IMR-90 (cell line): Measurements from ENCODE around the gene TMEM117. TPM values are rescaled to one million over a fixed set of nuclear protein-coding genes. Genes with fewer than 3 reads are reported as not detected.

Experiments used
- ATAC-seq: fragments of 200-7000 bp; cut with Tn5 transposase; 2 replicates; pipeline ENCODE4 v1.9.1; 2020; ENCODE audit warnings: low read depth, mild to moderate bottlenecking, moderate library complexity
- BruUV-seq: library from RNA; stranded (reverse); fragments of 400-500 nt; replicated peaks from 2 replicates; lab custom pipeline; 2021; lab: Mats Ljungman, UMichigan
- CTCF ChIA-PET: fragments of 300-600 bp; formaldehyde crosslinking; extraction: SDS; loops from one replicate; lab custom pipeline; 2021; ENCODE audit warnings: antibody characterized with exemption; lab: Yijun Ruan, JAX
- POLR2A ChIA-PET: fragments of 300-600 bp; sonication (Branson Sonifier 250); formaldehyde crosslinking; loops from one replicate; lab custom pipeline; 2022; ENCODE audit warnings: antibody characterized with exemption; ENCODE audit not compliant: unreplicated experiment; lab: Charles Lee
- DNase-seq: peaks from one replicate; pipeline ENCODE4 v3.0.0; 2013
- H2AFZ ChIP-seq: replicated peaks from 2 replicates; pipeline ENCODE3; 2013; ENCODE audit warnings: low read length, mild to moderate bottlenecking; ENCODE audit not compliant: poor library complexity
- H2AK5ac ChIP-seq: 2 replicates; pipeline ENCODE4 v1.6.1; 2013; ENCODE audit warnings: low read depth, low read length, inconsistent platforms
- H2AK9ac ChIP-seq: replicated peaks from 2 replicates; pipeline ENCODE3; 2013; ENCODE audit warnings: mild to moderate bottlenecking, low read depth, low read length, moderate library complexity; ENCODE audit not compliant: poor library complexity
- H2BK120ac ChIP-seq: 2 replicates; pipeline ENCODE4 v1.6.1; 2013; ENCODE audit warnings: low read depth, low read length, inconsistent platforms
- H2BK15ac ChIP-seq: 3 replicates; pipeline ENCODE4 v1.6.1; 2013; ENCODE audit warnings: low read depth, low read length, inconsistent platforms
- H2BK20ac ChIP-seq: 2 replicates; pipeline ENCODE4 v1.6.1; 2013; ENCODE audit warnings: low read depth, mild to moderate bottlenecking, inconsistent platforms, low read length, moderate library complexity
- H2BK5ac ChIP-seq: 2 replicates; pipeline ENCODE4 v1.6.1; 2013; ENCODE audit warnings: mild to moderate bottlenecking, low read depth, low read length, inconsistent platforms; ENCODE audit not compliant: poor library complexity, severe bottlenecking
- H3K14ac ChIP-seq: replicated peaks from 2 replicates; pipeline ENCODE4 v1.6.1; 2013; ENCODE audit warnings: low read depth, low read length, inconsistent platforms
- H3K18ac ChIP-seq: 2 replicates; pipeline ENCODE4 v1.6.1; 2013; ENCODE audit warnings: low read depth, low read length, control low read depth
- H3K23ac ChIP-seq: 2 replicates; pipeline ENCODE4 v1.6.1; 2013; ENCODE audit warnings: low read depth, low read length, inconsistent platforms
- H3K27ac ChIP-seq: 2 replicates; pipeline ENCODE4 v1.5.1; 2013; ENCODE audit warnings: mild to moderate bottlenecking, control low read depth, low read length; ENCODE audit not compliant: insufficient read depth
- H3K27me3 ChIP-seq: 2 replicates; pipeline ENCODE4 v1.6.1; 2013; ENCODE audit warnings: low read length; ENCODE audit not compliant: control insufficient read depth, insufficient read depth
- H3K36me3 ChIP-seq: 2 replicates; pipeline ENCODE4 v1.6.1; 2013; ENCODE audit warnings: low read length, mixed read lengths; ENCODE audit not compliant: control insufficient read depth, insufficient read depth
- H3K4ac ChIP-seq: 2 replicates; pipeline ENCODE4 v1.6.1; 2013; ENCODE audit warnings: low read depth, low read length, inconsistent platforms
- H3K4me1 ChIP-seq: 2 replicates; pipeline ENCODE4 v1.6.1; 2013; ENCODE audit warnings: low read length, mixed read lengths; ENCODE audit not compliant: control insufficient read depth, insufficient read depth
- H3K4me2 ChIP-seq: 2 replicates; pipeline ENCODE4 v1.6.1; 2013; ENCODE audit warnings: low read depth, mild to moderate bottlenecking, control low read depth, low read length, moderate library complexity
- H3K4me3 ChIP-seq: 2 replicates; pipeline ENCODE4 v1.5.1; 2013; ENCODE audit warnings: low read depth, mild to moderate bottlenecking, control low read depth, low read length, moderate library complexity; ENCODE audit not compliant: insufficient read depth
- H3K56ac ChIP-seq: 2 replicates; pipeline ENCODE4 v1.6.1; 2013; ENCODE audit warnings: low read length, inconsistent platforms; ENCODE audit not compliant: insufficient read depth; ENCODE audit errors: extremely low read depth
- H3K79me1 ChIP-seq, 2 experiments: 2 replicates each; pipeline ENCODE4 v1.6.1; 2013; ENCODE audit warnings: low read length in 2 of 2, inconsistent platforms in 1 of 2, low read depth in 1 of 2
- H3K9ac ChIP-seq: 2 replicates; pipeline ENCODE4 v1.6.1; 2013; ENCODE audit warnings: low read depth, low read length, control low read depth
- H3K9me1 ChIP-seq: 2 replicates; pipeline ENCODE4 v1.6.1; 2013; ENCODE audit warnings: low read length, inconsistent platforms; ENCODE audit not compliant: insufficient read depth
- H3K9me3 ChIP-seq: 2 replicates; pipeline ENCODE4 v1.6.1; 2013; ENCODE audit warnings: low read length; ENCODE audit not compliant: control insufficient read depth, insufficient read depth
- H4K20me1 ChIP-seq: 2 replicates; pipeline ENCODE4 v1.6.1; 2013; ENCODE audit warnings: low read length, inconsistent platforms; ENCODE audit not compliant: insufficient read depth
- H4K5ac ChIP-seq: 2 replicates; pipeline ENCODE4 v1.6.1; 2013; ENCODE audit warnings: mild to moderate bottlenecking, low read depth, low read length, control low read depth
- H4K8ac ChIP-seq, 2 experiments: 2 replicates each; pipeline ENCODE4 v1.6.1; 2013; ENCODE audit warnings: low read depth in 2 of 2, low read length in 2 of 2, control low read depth in 1 of 2, inconsistent platforms in 1 of 2
- H4K91ac ChIP-seq: 2 replicates; pipeline ENCODE4 v1.6.1; 2013; ENCODE audit warnings: low read depth, low read length, inconsistent platforms; ENCODE audit not compliant: insufficient read depth
- FOS ChIP-seq: fragments of 150-350 bp; IDR thresholded peaks from 2 replicates; pipeline ENCODE4 v1.6.1; 2016; ENCODE audit warnings: low read depth, low read length
- RAD21 ChIP-seq: IDR thresholded peaks from 2 replicates; pipeline ENCODE4 v1.6.1; 2012; ENCODE audit warnings: low read length, improper control_type of control experiment
- WGBS, 2 experiments: methylation state at CpG; one replicate each; pipeline versions ENCODE4 v1.1.5 to v1.1.7; 2013; ENCODE audit warnings: missing lambda C conversion rate in 2 of 2; ENCODE audit not compliant: insufficient read length in 1 of 2; ENCODE audit errors: extremely low coverage in 2 of 2; 5-methylcytosine and 5-hydroxymethylcytosine counted together
- dilution Hi-C: fragments of 300-500 bp; cut with HindIII; formaldehyde crosslinking; loops from one replicate; pipeline ENCODE4 v1.14.3; 2018; ENCODE audit warnings: low sequenced_read_pairs; ENCODE audit not compliant: unreplicated experiment
- in situ Hi-C: fragments of 300-500 bp; cut with MboI; formaldehyde crosslinking; loops from 3 replicates; pipeline ENCODE4 v1.14.3; 2019; ENCODE audit warnings: low sequenced_read_pairs, inconsistent platforms, mixed read lengths
- intact Hi-C: fragments of 100-400 bp; cut with micrococcal nuclease; formaldehyde crosslinking; loops from 2 replicates; pipeline ENCODE4 v1.10.0; 2022
- polyA plus RNA-seq, 3 experiments: library from polyadenylated mRNA; depleted of rRNA; stranded (reverse); fragments of >200 nt; gene quantifications; 2 replicates each; pipeline ENCODE4 v1.2.3, GENCODE V29; 2012; ENCODE audit warnings: low replicate concordance in 1 of 3
- total RNA-seq: library from RNA; depleted of rRNA; stranded (reverse); fragments of >200 nt; gene quantifications from 2 replicates; pipeline ENCODE4 v1.2.3, GENCODE V29; 2012

Gene TMEM117
- total and polyA plus RNA-seq, 2 of the 4 experiments (the other 2 are of a cell fraction), result 8.7 to 21.0 TPM

- no peak overlapping the region for H3K9ac ChIP-seq
- H2AFZ ChIP-seq, result no peak overlapping the region
- CTCF ChIA-PET, result no interaction called here
- H3K79me1 ChIP-seq, result peaks cover 0 to 3% of the 10 kb centered on the region in 2 experiments; a peak in 1 of 4 replicates
- H4K20me1 ChIP-seq, result no peaks in the 10 kb centered on the region
- no peaks in the 10 kb centered on the region for H3K9me3 ChIP-seq
- no peak overlapping the region for H3K4me2 ChIP-seq
- TF ChIP-seq RAD21, result no peak
- 0 out of 2 replicates have a peak, but pooled peaks have one; percentile 9 for TF ChIP-seq FOS
- WGBS, 2 experiments, result no CpG with 5 or more reads among the region's 2 CpGs
- dilution Hi-C loops (no loop called here), in situ Hi-C loops (loop anchor here (25.0 kb wide), 1 partner anchor 531 kb away; no protein-coding TSS in a partner anchor), intact Hi-C loops (no loop called here)
- peaks cover 3% of the 10 kb centered on the region for H3K4me1 ChIP-seq
- no peak overlapping the region for H3K4ac ChIP-seq
- no peak overlapping the region for H2BK20ac ChIP-seq
- H3K27ac ChIP-seq, result no peak overlapping the region
- no peak overlapping the region for H3K23ac ChIP-seq
- BruUV-seq, result no TSS peak
- H4K8ac ChIP-seq, result no peak overlapping the region
- H3K56ac ChIP-seq, result no peak overlapping the region
- H3K27me3 ChIP-seq, result no peaks in the 10 kb centered on the region
- H3K18ac ChIP-seq, result no peak overlapping the region
- DNase-seq (peak; percentile 85), ATAC-seq (peak; percentile 56)
- H3K9me1 ChIP-seq, result peaks cover 4% of the 10 kb centered on the region; the same call in 1 of the 2 replicates
- no peak overlapping the region for H3K4me3 ChIP-seq
- no peak overlapping the region for H2BK15ac ChIP-seq
- H2AK9ac ChIP-seq, result no peak overlapping the region
- no peak overlapping the region for H3K14ac ChIP-seq
- H3K36me3 ChIP-seq, result no peaks in the 10 kb centered on the region
- no peak overlapping the region for H2AK5ac ChIP-seq
- no peak overlapping the region for H4K5ac ChIP-seq
- no peak overlapping the region for H4K91ac ChIP-seq
- no peak overlapping the region for H2BK120ac ChIP-seq
- H2BK5ac ChIP-seq, result no peak overlapping the region
- POLR2A ChIA-PET, result no interaction called here
These were observed 57.8 kb downstream of the TMEM117 start for GRCh38 chr12:43893670-43894069.
